Measurements from ENCODE around the gene RBBP8NL.
"Not testable (repeated sequence)": the region's sequence is repeated elsewhere in the genome, so short reads cannot be mapped to it uniquely, and the experiment has no call there.

RBBP8NL gene

GRCh38 chr20:62441987-62442539, 14.7 kb upstream of the RBBP8NL start:
- DNase-seq = no peak

DNA sequence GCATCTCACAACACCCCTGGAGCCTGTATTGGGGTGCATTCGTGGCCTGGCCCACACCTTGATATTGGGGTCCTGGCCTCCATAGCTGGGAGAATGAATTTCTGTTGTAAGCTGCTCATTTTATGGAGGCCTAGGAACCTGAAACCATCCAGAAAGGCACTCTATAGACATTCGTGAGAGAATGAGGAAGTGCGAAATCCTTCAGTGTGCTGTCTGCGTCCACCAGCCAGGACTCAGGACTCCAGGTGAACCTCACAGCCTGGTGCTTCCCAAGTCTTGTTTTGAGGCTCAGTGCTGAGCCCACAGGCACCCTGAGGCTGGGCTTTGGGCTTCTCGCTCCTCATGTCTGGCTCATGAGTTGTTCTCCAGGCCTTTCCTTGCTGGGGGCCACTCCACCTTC, 11.9 kb upstream of the RBBP8NL start:
- no peak for DNase-seq

GRCh38 chr20:62437927-62438326, 10.6 kb upstream of the RBBP8NL start:
- no peak for DNase-seq

- no peak for DNase-seq
Measured at GRCh38 chr20:62437496-62437895, 10.2 kb upstream of the RBBP8NL start.

DNA sequence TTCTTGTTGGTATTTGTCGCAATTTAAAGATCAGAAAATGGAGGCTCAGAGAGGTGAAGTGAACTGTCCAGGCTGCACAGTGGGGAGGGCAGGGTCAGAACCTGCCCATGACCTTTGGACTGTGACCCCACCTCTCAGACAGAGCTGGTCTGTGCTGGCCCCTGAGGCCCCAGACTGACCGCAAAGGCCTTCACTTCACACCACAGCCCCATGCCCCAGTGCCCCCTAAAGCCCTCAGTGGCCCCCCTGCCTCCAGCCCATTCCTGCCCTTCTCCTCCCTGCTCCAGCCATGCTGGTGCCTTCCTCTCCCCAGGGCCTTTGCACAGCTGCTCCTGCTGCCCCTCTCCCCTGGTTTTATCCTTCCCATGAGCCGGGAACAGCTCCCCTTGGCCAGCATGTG, 9.4 kb upstream of the RBBP8NL start:
- no peak for DNase-seq

- no peak for DNase-seq
Measured at GRCh38 chr20:62433658-62434497, 6.5 kb upstream of the RBBP8NL start.

DNA sequence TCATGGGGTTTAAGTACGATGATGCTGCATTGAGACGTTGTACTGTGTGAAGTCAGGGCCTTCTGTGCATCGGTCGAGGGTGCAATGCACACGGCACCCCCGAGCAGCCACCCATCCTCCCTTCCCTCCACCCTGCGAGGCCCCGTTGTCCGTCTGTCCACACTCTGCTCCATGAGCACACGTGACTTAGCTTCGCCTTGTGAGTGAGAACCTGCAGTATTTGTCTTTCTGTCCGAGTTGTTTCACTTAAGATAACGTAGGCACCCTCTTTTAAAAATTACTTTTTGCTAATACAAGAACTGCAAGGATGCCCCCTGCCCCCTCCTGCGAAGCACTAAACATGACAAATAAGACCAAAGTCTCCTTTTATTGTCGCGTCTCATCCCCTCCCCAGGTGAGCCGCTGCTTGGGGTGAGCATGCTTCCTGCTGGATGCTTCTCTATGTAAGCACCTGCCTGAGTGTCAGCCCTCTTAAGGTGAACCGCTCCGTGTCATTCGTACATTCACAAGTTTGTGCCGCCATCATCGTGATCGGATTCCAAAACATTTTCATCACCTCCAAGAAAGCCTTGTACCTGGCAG, 3.6 kb upstream of the RBBP8NL start:
- DNase-seq = no peak

GRCh38 chr20:62430311-62430853, 3.0 kb upstream of the RBBP8NL start:
- no peak for DNase-seq

- DNase-seq = no peak
Measured at GRCh38 chr20:62429455-62430310, 2.3 kb upstream of the RBBP8NL start.

GRCh38 chr20:62428396-62429295, 1.3 kb upstream of the RBBP8NL start:
- no peak for DNase-seq

DNA sequence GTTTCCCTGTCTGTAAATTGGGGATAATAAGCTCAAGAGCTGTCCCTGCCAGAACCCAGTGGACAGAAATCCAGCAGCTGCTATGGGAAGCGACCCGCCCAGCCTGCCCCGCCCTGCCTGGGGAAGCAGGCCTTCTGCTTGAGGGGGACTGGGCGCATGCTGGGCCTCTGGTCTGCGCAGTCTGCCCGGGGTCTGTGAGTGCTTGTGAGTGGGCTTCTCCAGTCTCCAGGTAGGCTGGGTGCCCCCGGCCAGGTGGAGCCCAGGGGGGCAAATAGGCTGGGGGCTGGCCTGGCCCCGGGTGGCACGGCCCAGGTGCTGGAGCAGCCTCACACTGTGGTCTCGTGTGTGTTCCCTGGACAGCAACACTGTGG, 648 bp upstream of the RBBP8NL start:
- no peak for DNase-seq

- no peak for DNase-seq
Measured at GRCh38 chr20:62426699-62427131, 624 bp downstream of the RBBP8NL start.

DNA sequence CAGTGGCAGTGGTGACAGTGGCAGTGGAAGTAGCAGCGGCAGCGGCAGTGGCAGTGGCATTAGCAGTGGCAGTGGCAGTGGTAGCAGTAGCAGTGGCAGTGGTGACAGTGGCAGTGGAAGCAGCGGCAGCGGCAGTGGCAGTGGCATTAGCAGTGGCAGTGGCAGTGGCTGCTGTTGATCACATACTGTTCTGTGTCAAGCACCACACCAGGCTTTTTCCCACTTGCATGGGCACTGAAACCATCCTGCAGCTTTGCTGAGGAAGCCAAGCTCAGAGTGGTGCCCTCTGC, 1.3 kb downstream of the RBBP8NL start:
- DNase-seq = not testable (repeated sequence)

GRCh38 chr20:62425281-62426058, 1.9 kb downstream of the RBBP8NL start:
- DNase-seq = no peak

DNA sequence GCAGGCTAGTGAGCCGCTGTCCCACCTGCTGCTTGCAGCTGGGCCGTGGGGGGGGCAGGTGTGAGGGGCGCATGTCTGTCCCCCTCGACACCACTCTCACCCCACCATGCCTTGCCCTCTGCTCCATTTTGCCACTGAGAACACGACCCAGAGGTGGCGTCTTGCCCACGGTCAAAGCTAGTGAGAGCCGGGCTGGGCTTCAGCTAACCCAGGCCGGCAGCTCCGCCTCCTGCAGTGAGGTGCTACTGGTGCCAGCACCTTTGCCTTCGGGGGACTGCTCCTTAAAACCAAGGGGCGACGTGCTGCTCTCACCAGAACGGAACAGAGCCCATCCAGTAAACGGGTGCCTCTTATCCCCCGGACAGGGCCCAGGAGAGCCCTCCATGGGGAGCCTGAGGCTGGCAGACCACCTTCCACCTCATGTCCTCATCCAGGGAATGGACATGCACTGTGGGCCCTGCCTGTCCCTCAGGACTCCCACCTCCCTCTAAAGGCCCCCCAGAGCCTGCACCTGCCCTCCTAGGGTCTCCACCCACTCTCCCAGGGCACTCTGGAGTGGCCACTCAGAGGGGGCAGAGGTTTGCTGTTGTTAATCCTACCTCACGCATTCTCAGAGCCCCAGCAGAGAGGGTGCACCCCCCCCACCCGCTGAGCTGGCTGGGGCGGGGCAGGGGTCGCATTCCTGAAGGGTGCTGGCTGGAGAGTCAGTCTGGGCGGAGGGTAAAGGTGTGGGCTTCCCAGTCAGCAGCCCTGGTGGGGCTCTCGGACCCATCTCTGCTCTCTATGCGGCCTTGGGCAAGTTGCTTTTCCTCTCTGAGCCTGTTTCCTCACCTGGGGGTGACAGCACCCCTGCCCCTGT, 2.9 kb downstream of the RBBP8NL start:
- no peak for DNase-seq

- no peak for DNase-seq
Measured at GRCh38 chr20:62423326-62423706, 4.0 kb downstream of the RBBP8NL start.

GRCh38 chr20:62422636-62423325, 4.6 kb downstream of the RBBP8NL start:
- DNase-seq = no peak

GRCh38 chr20:62421716-62421990, 5.7 kb downstream of the RBBP8NL start:
- DNase-seq = no peak

DNA sequence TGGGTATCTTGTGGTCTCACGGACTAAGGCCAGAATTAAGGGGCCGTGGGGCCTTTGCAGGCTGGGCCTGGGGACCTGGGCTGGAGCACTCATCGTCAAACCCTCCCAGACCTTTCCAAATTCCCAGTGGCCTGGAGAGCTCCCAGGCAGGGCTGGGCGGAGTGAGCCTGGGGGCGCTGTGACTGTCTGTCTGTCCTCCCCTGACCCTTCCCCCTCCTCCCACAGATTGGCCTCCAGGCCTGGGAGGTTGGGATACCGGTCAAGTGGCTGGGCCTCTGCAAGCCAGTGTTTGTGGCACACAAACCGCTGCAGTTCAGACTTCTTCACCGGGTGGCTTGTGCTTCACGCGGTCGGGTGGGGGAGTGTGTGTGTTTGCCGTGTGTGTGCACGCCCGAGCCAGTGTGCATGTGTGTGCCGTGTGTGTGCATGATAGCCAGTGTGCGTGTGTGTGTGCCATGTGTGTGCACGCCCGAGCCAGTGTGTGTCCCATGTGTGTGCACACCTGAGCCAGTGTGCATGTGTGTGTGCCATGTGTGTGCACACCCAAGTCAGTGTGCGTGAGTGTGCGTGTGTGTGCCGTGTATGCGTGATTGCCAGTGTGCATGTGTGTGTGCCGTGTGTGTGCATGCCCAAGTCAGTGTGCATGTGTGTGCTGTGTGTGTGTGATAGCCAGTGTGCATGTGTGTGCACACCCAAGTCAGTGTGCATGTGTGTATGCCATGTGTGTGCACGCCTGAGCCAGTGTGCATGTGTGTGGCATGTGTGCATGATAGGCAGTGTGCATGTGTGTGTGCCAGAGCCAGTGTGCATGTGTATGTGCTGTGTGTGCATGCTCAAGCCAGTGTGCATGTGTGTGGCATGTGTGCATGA, 6.3 kb downstream of the RBBP8NL start:
- DNase-seq = no peak
